NT2/D1 (cell line): ENCODE data around the gene EPGN.

Experiments used
- SUZ12 ChIP-seq: IDR thresholded peaks from 2 replicates; pipeline ENCODE4 v1.6.1; 2011; ENCODE audit not compliant: insufficient read length, insufficient read depth; ENCODE audit errors: extremely low read depth
- ZNF274 ChIP-seq: IDR thresholded peaks from 2 replicates; pipeline ENCODE4 v1.6.1; 2011; ENCODE audit warnings: mild to moderate bottlenecking, low read depth, low read length

- TF ChIP-seq ZNF274 (no peak), SUZ12 (no peak)
Observed at GRCh38 chr4:74282926-74283325, 25.3 kb upstream of the EPGN start.
